ENCODE results near the gene RABEP2. TPM values are rescaled to one million over a fixed set of nuclear protein-coding genes. Genes with fewer than 3 reads are reported as not detected.

The RABEP2 gene
- polyA plus RNA-seq, 2 donors = 23.5 to 46.9 TPM

GRCh38 chr16:28905800-28906372 is 19.2 kb downstream of the RABEP2 start:
- H3K9me3 ChIP-seq (ENCODE audit: control insufficient read depth in 2 of 2, insufficient read depth in 1 of 2, low read depth in 1 of 2, low read length in 1 of 2) = no peaks in the 10 kb centered on the region
- no peak overlapping the region for H3K27ac ChIP-seq (ENCODE audit: low read depth in 2 of 2, low read length in 1 of 2)
- 85 to 86% methylated on average over 23 to 24 of the region's 24 CpGs for WGBS, 2 donors
- H3K36me3 ChIP-seq (ENCODE audit: control insufficient read depth in 2 of 2, insufficient read depth in 2 of 2, low read length in 1 of 2) = peaks cover 5 to 21% of the 10 kb centered on the region in 2 donors
- no peaks in the 10 kb centered on the region for H3K27me3 ChIP-seq (ENCODE audit: control insufficient read depth in 1 of 2, insufficient read depth in 2 of 2, low read length in 2 of 2)
- peaks cover 0 to 4% of the 10 kb centered on the region in 2 donors for H3K4me1 ChIP-seq (ENCODE audit: control insufficient read depth in 2 of 2, insufficient read depth in 2 of 2, low read length in 1 of 2)
- no peak overlapping the region for H3K4me3 ChIP-seq (ENCODE audit: low read depth in 1 of 2, low read length in 2 of 2)

- H3K36me3 ChIP-seq (ENCODE audit: control insufficient read depth in 2 of 2, insufficient read depth in 2 of 2, low read length in 1 of 2) = peaks cover 5 to 19% of the 10 kb centered on the region in 2 donors
These were observed 19.7 kb downstream of the RABEP2 start for GRCh38 chr16:28905229-28905754.

GRCh38 chr16:28904828-28905227 is 20.2 kb downstream of the RABEP2 start:
- H3K27me3 ChIP-seq (ENCODE audit: control insufficient read depth in 1 of 2, insufficient read depth in 2 of 2, low read length in 2 of 2) = no peaks in the 10 kb centered on the region
- WGBS, 2 donors = 92 to 93% methylated on average over 16 of the region's 16 CpGs
- H3K4me3 ChIP-seq (ENCODE audit: low read depth in 1 of 2, low read length in 2 of 2) = no peak overlapping the region
- H3K4me1 ChIP-seq (ENCODE audit: control insufficient read depth in 2 of 2, insufficient read depth in 2 of 2, low read length in 1 of 2) = no peaks in the 10 kb centered on the region
- no peak overlapping the region for H3K27ac ChIP-seq (ENCODE audit: low read depth in 2 of 2, low read length in 1 of 2)
- H3K9me3 ChIP-seq (ENCODE audit: control insufficient read depth in 2 of 2, insufficient read depth in 1 of 2, low read depth in 1 of 2, low read length in 1 of 2) = no peaks in the 10 kb centered on the region
- H3K36me3 ChIP-seq (ENCODE audit: control insufficient read depth in 2 of 2, insufficient read depth in 2 of 2, low read length in 1 of 2) = peaks cover 5 to 19% of the 10 kb centered on the region in 2 donors

More at GRCh38 chr16:28905229-28905754, 19.7 kb downstream of the RABEP2 start:
- no peaks in the 10 kb centered on the region for H3K27me3 ChIP-seq (ENCODE audit: control insufficient read depth in 1 of 2, insufficient read depth in 2 of 2, low read length in 2 of 2)
- 92% methylated on average over 9 of the region's 9 CpGs for WGBS, 2 donors
- H3K27ac ChIP-seq (ENCODE audit: low read depth in 2 of 2, low read length in 1 of 2) = no peak overlapping the region
- H3K4me3 ChIP-seq (ENCODE audit: low read depth in 1 of 2, low read length in 2 of 2) = no peak overlapping the region
- H3K9me3 ChIP-seq (ENCODE audit: control insufficient read depth in 2 of 2, insufficient read depth in 1 of 2, low read depth in 1 of 2, low read length in 1 of 2) = no peaks in the 10 kb centered on the region
- no peaks in the 10 kb centered on the region for H3K4me1 ChIP-seq (ENCODE audit: control insufficient read depth in 2 of 2, insufficient read depth in 2 of 2, low read length in 1 of 2)

- Histone ChIP-seq H3K36me3 (ENCODE audit: control insufficient read depth in 2 of 2, insufficient read depth in 2 of 2, low read length in 1 of 2) (peaks cover 5 to 18% of the 10 kb centered on the region in 2 donors), H3K4me1 (ENCODE audit: control insufficient read depth in 2 of 2, insufficient read depth in 2 of 2, low read length in 1 of 2) (no peaks in the 10 kb centered on the region), H3K27ac (ENCODE audit: low read depth in 2 of 2, low read length in 1 of 2) (no peak overlapping the region), H3K9me3 (ENCODE audit: control insufficient read depth in 2 of 2, insufficient read depth in 1 of 2, low read depth in 1 of 2, low read length in 1 of 2) (no peaks in the 10 kb centered on the region), H3K4me3 (ENCODE audit: low read depth in 1 of 2, low read length in 2 of 2) (no peak overlapping the region), H3K27me3 (ENCODE audit: control insufficient read depth in 1 of 2, insufficient read depth in 2 of 2, low read length in 2 of 2) (no peaks in the 10 kb centered on the region)
- 84 to 90% methylated on average over 13 to 14 of the region's 14 CpGs for WGBS, 2 donors
These were observed 20.7 kb downstream of the RABEP2 start for GRCh38 chr16:28904363-28904762.

- Histone ChIP-seq H3K9me3 (ENCODE audit: control insufficient read depth in 2 of 2, insufficient read depth in 1 of 2, low read depth in 1 of 2, low read length in 1 of 2) (no peaks in the 10 kb centered on the region), H3K4me3 (ENCODE audit: low read depth in 1 of 2, low read length in 2 of 2) (no peak overlapping the region), H3K4me1 (ENCODE audit: control insufficient read depth in 2 of 2, insufficient read depth in 2 of 2, low read length in 1 of 2) (no peaks in the 10 kb centered on the region), H3K36me3 (ENCODE audit: control insufficient read depth in 2 of 2, insufficient read depth in 2 of 2, low read length in 1 of 2) (peaks cover 3 to 15% of the 10 kb centered on the region in 2 donors), H3K27ac (ENCODE audit: low read depth in 2 of 2, low read length in 1 of 2) (no peak overlapping the region), H3K27me3 (ENCODE audit: control insufficient read depth in 1 of 2, insufficient read depth in 2 of 2, low read length in 2 of 2) (no peaks in the 10 kb centered on the region)
- 78 to 86% methylated on average over 29 of the region's 29 CpGs for WGBS, 2 donors
These were observed 21.5 kb downstream of the RABEP2 start for GRCh38 chr16:28903344-28904042.

- H3K27me3 ChIP-seq (ENCODE audit: control insufficient read depth in 1 of 2, insufficient read depth in 2 of 2, low read length in 2 of 2) = no peaks in the 10 kb centered on the region
- 60 to 66% methylated on average over 11 of the region's 11 CpGs for WGBS, 2 donors
- H3K27ac ChIP-seq (ENCODE audit: low read depth in 2 of 2, low read length in 1 of 2) = no peak overlapping the region
- no peaks in the 10 kb centered on the region for H3K4me1 ChIP-seq (ENCODE audit: control insufficient read depth in 2 of 2, insufficient read depth in 2 of 2, low read length in 1 of 2)
- H3K9me3 ChIP-seq (ENCODE audit: control insufficient read depth in 2 of 2, insufficient read depth in 1 of 2, low read depth in 1 of 2, low read length in 1 of 2) = no peaks in the 10 kb centered on the region
- peaks cover 0 to 12% of the 10 kb centered on the region in 2 donors for H3K36me3 ChIP-seq (ENCODE audit: control insufficient read depth in 2 of 2, insufficient read depth in 2 of 2, low read length in 1 of 2)
- H3K4me3 ChIP-seq (ENCODE audit: low read depth in 1 of 2, low read length in 2 of 2) = no peak overlapping the region
These were observed 22.1 kb downstream of the RABEP2 start for GRCh38 chr16:28902909-28903308.

- H3K4me3 ChIP-seq (ENCODE audit: low read depth in 1 of 2, low read length in 2 of 2) = no peak overlapping the region
- 82 to 88% methylated on average over 15 of the region's 15 CpGs for WGBS, 2 donors
- H3K27ac ChIP-seq (ENCODE audit: low read depth in 2 of 2, low read length in 1 of 2) = no peak overlapping the region
- H3K4me1 ChIP-seq (ENCODE audit: control insufficient read depth in 2 of 2, insufficient read depth in 2 of 2, low read length in 1 of 2) = no peaks in the 10 kb centered on the region
- H3K27me3 ChIP-seq (ENCODE audit: control insufficient read depth in 1 of 2, insufficient read depth in 2 of 2, low read length in 2 of 2) = no peaks in the 10 kb centered on the region
- H3K36me3 ChIP-seq (ENCODE audit: control insufficient read depth in 2 of 2, insufficient read depth in 2 of 2, low read length in 1 of 2) = peaks cover 0 to 12% of the 10 kb centered on the region in 2 donors
- H3K9me3 ChIP-seq (ENCODE audit: control insufficient read depth in 2 of 2, insufficient read depth in 1 of 2, low read depth in 1 of 2, low read length in 1 of 2) = no peaks in the 10 kb centered on the region
These were observed 23.2 kb downstream of the RABEP2 start for GRCh38 chr16:28901862-28902261.

GRCh38 chr16:28900601-28901000 is 24.4 kb downstream of the RABEP2 start:
- H3K27me3 ChIP-seq (ENCODE audit: control insufficient read depth in 1 of 2, insufficient read depth in 2 of 2, low read length in 2 of 2) = no peaks in the 10 kb centered on the region
- no peaks in the 10 kb centered on the region for H3K4me1 ChIP-seq (ENCODE audit: control insufficient read depth in 2 of 2, insufficient read depth in 2 of 2, low read length in 1 of 2)
- peaks cover 0 to 5% of the 10 kb centered on the region in 2 donors for H3K36me3 ChIP-seq (ENCODE audit: control insufficient read depth in 2 of 2, insufficient read depth in 2 of 2, low read length in 1 of 2)
- H3K4me3 ChIP-seq (ENCODE audit: low read depth in 1 of 2, low read length in 2 of 2) = no peak overlapping the region
- WGBS, 2 donors = 91 to 94% methylated on average over 25 of the region's 25 CpGs
- no peak overlapping the region for H3K27ac ChIP-seq (ENCODE audit: low read depth in 2 of 2, low read length in 1 of 2)
- no peaks in the 10 kb centered on the region for H3K9me3 ChIP-seq (ENCODE audit: control insufficient read depth in 2 of 2, insufficient read depth in 1 of 2, low read depth in 1 of 2, low read length in 1 of 2)

- Histone ChIP-seq H3K36me3 (ENCODE audit: control insufficient read depth in 2 of 2, insufficient read depth in 2 of 2, low read length in 1 of 2) (peaks cover 0 to 3% of the 10 kb centered on the region in 2 donors), H3K27ac (ENCODE audit: low read depth in 2 of 2, low read length in 1 of 2) (no peak overlapping the region), H3K9me3 (ENCODE audit: control insufficient read depth in 2 of 2, insufficient read depth in 1 of 2, low read depth in 1 of 2, low read length in 1 of 2) (no peaks in the 10 kb centered on the region), H3K4me1 (ENCODE audit: control insufficient read depth in 2 of 2, insufficient read depth in 2 of 2, low read length in 1 of 2) (no peaks in the 10 kb centered on the region), H3K27me3 (ENCODE audit: control insufficient read depth in 1 of 2, insufficient read depth in 2 of 2, low read length in 2 of 2) (no peaks in the 10 kb centered on the region), H3K4me3 (ENCODE audit: low read depth in 1 of 2, low read length in 2 of 2) (no peak overlapping the region)
- 85 to 91% methylated on average over 11 of the region's 11 CpGs for WGBS, 2 donors
These were observed 25.0 kb downstream of the RABEP2 start for GRCh38 chr16:28899882-28900590.
